Esophagus squamous epithelium (tissue), 4 donors: ENCODE data around the gene RNF168.

Experiments used
- CTCF ChIP-seq, 6 experiments: fragments of 450-650 bp in 4 of 6; fragments of 200-600 bp in 2 of 6; sonication (generic) in 2 of 6; IDR thresholded peaks; one replicate each; pipeline ENCODE4 v1.5.1; 2016 to 2019; ENCODE audit warnings: antibody characterized with exemption in 6 of 6, mild to moderate bottlenecking in 4 of 6, moderate library complexity in 4 of 6
- POLR2A ChIP-seq, 4 donors: fragments of 450-650 bp; IDR thresholded peaks; one replicate each; pipeline ENCODE4 v1.6.1; 2017; ENCODE audit warnings: antibody characterized with exemption in 4 of 4, mild to moderate bottlenecking in 4 of 4, moderate library complexity in 3 of 4

GRCh38 chr3:196501316-196502044 lies 2.1 kb downstream of the RNF168 start:
- TF ChIP-seq CTCF (IDR thresholded peaks at IDR 0.05) (no peak), POLR2A (IDR thresholded peaks at IDR 0.05) (no peak)
